CD14-positive monocyte (primary cell): Measurements from ENCODE around the gene MEF2B. TPM values are rescaled to one million over a fixed set of nuclear protein-coding genes. Genes with fewer than 3 reads are reported as not detected.

Experiments
- DNase-seq, 3 donors: peaks; one replicate each; pipeline ENCODE4 v3.0.0-alpha.2; 2011 to 2022
- H2AFZ ChIP-seq: 2 replicates; pipeline ENCODE4 v1.6.0; 2012; ENCODE audit warnings: mild to moderate bottlenecking, low read depth, low read length, inconsistent platforms; ENCODE audit not compliant: insufficient read depth, poor library complexity, severe bottlenecking
- H3K27ac ChIP-seq, 2 donors: 1 replicate in 1 of 2; 2 replicates in 1 of 2; pipeline ENCODE4 v1.5.1; 2012 to 2013; ENCODE audit warnings: low read length in 2 of 2, control low read depth in 1 of 2, inconsistent platforms in 1 of 2, low read depth in 1 of 2, mild to moderate bottlenecking in 1 of 2
- H3K27me3 ChIP-seq, 2 donors: one replicate each; pipeline versions ENCODE4 v1.6.0 to v1.6.1; 2011 to 2013; ENCODE audit warnings: low read length in 2 of 2; ENCODE audit not compliant: control insufficient read depth in 2 of 2, insufficient read depth in 2 of 2
- H3K36me3 ChIP-seq, 2 donors: replicated peaks in 1 of 2; 1 replicate in 1 of 2; 2 replicates in 1 of 2; pipeline versions ENCODE4 v1.5.1 to v1.6.1; 2012 to 2013; ENCODE audit warnings: low read length in 2 of 2, control low read depth in 1 of 2, inconsistent platforms in 1 of 2, mild to moderate bottlenecking in 1 of 2; ENCODE audit not compliant: insufficient read depth in 2 of 2, control insufficient read depth in 1 of 2
- H3K4me1 ChIP-seq, 2 donors: 1 replicate in 1 of 2; 2 replicates in 1 of 2; pipeline versions ENCODE4 v1.5.1 to v1.6.1; 2012 to 2013; ENCODE audit warnings: low read length in 2 of 2, control low read depth in 1 of 2, inconsistent platforms in 1 of 2, mild to moderate bottlenecking in 1 of 2, moderate library complexity in 1 of 2; ENCODE audit not compliant: insufficient read depth in 2 of 2, control insufficient read depth in 1 of 2
- H3K4me2 ChIP-seq: replicated peaks from 2 replicates; pipeline ENCODE3; 2012; ENCODE audit warnings: low read length, moderate library complexity, mild to moderate bottlenecking; ENCODE audit not compliant: poor library complexity, severe bottlenecking; ENCODE audit errors: extremely low read depth
- H3K4me3 ChIP-seq, 3 experiments: fragments of 200-600 bp in 1 of 3; sonication (generic) in 1 of 3; replicated peaks in 1 of 3; 1 replicate in 2 of 3; 2 replicates in 1 of 3; pipeline ENCODE4 v1.5.1; 2011 to 2013; ENCODE audit warnings: low read length in 3 of 3, mild to moderate bottlenecking in 3 of 3, control low read depth in 2 of 3, low read depth in 2 of 3, inconsistent platforms in 1 of 3, moderate library complexity in 1 of 3
- H3K79me2 ChIP-seq: 2 replicates; pipeline ENCODE4 v1.6.0; 2012; ENCODE audit warnings: mild to moderate bottlenecking, control low read depth, inconsistent platforms, low read length, moderate library complexity; ENCODE audit not compliant: insufficient read depth
- H3K9ac ChIP-seq: 2 replicates; pipeline ENCODE4 v1.6.0; 2017; ENCODE audit warnings: low read length, mild to moderate bottlenecking; ENCODE audit not compliant: insufficient read depth, poor library complexity, severe bottlenecking
- H3K9me3 ChIP-seq, 2 donors: replicated peaks in 1 of 2; 1 replicate in 1 of 2; 2 replicates in 1 of 2; pipeline versions ENCODE4 v1.5.1 to v1.6.1; 2012 to 2013; ENCODE audit warnings: low read length in 2 of 2, control low read depth in 1 of 2; ENCODE audit not compliant: control insufficient read depth in 1 of 2, insufficient read depth in 1 of 2
- H4K20me1 ChIP-seq: 2 replicates; pipeline ENCODE4 v1.6.0; 2012; ENCODE audit warnings: mild to moderate bottlenecking, low read length, control low read depth, moderate library complexity; ENCODE audit not compliant: insufficient read depth
- H3K27ac Mint-ChIP-seq, 7 donors: one replicate each; pipeline ENCODE4 v1.8.0; 2020; ENCODE audit warnings: mild to moderate bottlenecking in 7 of 7, mixed read lengths in 7 of 7, moderate library complexity in 6 of 7, inconsistent platforms in 2 of 7
- H3K27me3 Mint-ChIP-seq, 3 donors: one replicate each; pipeline ENCODE4 v1.8.0; 2021 to 2022; ENCODE audit warnings: low read depth in 3 of 3, mild to moderate bottlenecking in 3 of 3, mixed read lengths in 3 of 3, moderate library complexity in 3 of 3, inconsistent platforms in 1 of 3
- H3K36me3 Mint-ChIP-seq, 2 donors: one replicate each; pipeline ENCODE4 v1.8.0; 2020; ENCODE audit warnings: mixed read lengths in 2 of 2, inconsistent platforms in 1 of 2, mild to moderate bottlenecking in 1 of 2
- H3K4me1 Mint-ChIP-seq: one replicate; pipeline ENCODE4 v1.8.0; 2020; ENCODE audit warnings: mild to moderate bottlenecking, mixed read lengths
- H3K4me3 Mint-ChIP-seq, 2 donors: one replicate each; pipeline ENCODE4 v1.8.0; 2020; ENCODE audit warnings: mild to moderate bottlenecking in 2 of 2, mixed read lengths in 2 of 2, moderate library complexity in 1 of 2
- H3K9me3 Mint-ChIP-seq, 7 donors: one replicate each; pipeline ENCODE4 v1.8.0; 2020 to 2022; ENCODE audit warnings: mixed read lengths in 7 of 7, mild to moderate bottlenecking in 6 of 7, moderate library complexity in 6 of 7, inconsistent platforms in 2 of 7
- WGBS: methylation state at CpG from one replicate; pipeline ENCODE4 v1.1.5; 2013; ENCODE audit warnings: missing lambda C conversion rate; ENCODE audit not compliant: insufficient coverage; 5-methylcytosine and 5-hydroxymethylcytosine counted together
- intact Hi-C, 2 donors: fragments of 100-400 bp; cut with micrococcal nuclease; formaldehyde crosslinking; loops; one replicate each; pipeline versions ENCODE4 v1.15.0 to v1.15.1; 2023
- polyA plus RNA-seq, 3 donors: library from polyadenylated mRNA; depleted of rRNA in 1 of 3; unstranded in 2 of 3; stranded (reverse) in 1 of 3; fragments of 300-500 nt in 2 of 3; fragments of >200 nt in 1 of 3; fragmentation: Illumina TruSeq in 2 of 3; gene quantifications; 1 replicate in 2 of 3; 2 replicates in 1 of 3; pipeline ENCODE4 v1.2.3, GENCODE V29; 2012 to 2021
- TF ChIP-seq, protein P1 (sequence below): fragments of 200-600 bp; IDR thresholded peaks from one replicate; pipeline ENCODE4 v1.8.0; 2022; ENCODE audit warnings: antibody characterized with exemption, mild to moderate bottlenecking

Gene MEF2B
- polyA plus RNA-seq, 3 donors: 0.15 to 1.8 (median 0.30) TPM

DNA sequence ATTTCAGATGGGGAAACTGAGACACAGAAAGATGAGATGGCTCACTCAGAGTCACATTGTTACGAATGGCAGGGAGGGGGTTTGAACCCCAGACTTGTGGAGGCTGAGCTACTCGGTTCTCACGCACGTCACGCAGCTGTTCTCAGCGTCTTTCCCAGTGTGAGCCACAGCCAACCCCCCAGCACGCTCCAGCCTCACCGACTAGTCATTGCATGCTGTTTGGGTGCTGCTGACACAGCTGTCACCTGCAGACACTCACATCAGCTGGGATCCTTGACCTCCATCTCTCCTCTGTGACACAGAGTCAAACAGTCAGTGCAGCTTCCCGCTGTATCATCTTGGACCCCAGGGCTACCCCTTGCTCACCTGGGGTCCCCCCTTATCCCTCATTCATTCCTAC, 39.3 kb upstream of the MEF2B start:
- H3K4me3 Mint-ChIP-seq: no peak overlapping the region
- no peak overlapping the region for H3K4me2 ChIP-seq

DNA sequence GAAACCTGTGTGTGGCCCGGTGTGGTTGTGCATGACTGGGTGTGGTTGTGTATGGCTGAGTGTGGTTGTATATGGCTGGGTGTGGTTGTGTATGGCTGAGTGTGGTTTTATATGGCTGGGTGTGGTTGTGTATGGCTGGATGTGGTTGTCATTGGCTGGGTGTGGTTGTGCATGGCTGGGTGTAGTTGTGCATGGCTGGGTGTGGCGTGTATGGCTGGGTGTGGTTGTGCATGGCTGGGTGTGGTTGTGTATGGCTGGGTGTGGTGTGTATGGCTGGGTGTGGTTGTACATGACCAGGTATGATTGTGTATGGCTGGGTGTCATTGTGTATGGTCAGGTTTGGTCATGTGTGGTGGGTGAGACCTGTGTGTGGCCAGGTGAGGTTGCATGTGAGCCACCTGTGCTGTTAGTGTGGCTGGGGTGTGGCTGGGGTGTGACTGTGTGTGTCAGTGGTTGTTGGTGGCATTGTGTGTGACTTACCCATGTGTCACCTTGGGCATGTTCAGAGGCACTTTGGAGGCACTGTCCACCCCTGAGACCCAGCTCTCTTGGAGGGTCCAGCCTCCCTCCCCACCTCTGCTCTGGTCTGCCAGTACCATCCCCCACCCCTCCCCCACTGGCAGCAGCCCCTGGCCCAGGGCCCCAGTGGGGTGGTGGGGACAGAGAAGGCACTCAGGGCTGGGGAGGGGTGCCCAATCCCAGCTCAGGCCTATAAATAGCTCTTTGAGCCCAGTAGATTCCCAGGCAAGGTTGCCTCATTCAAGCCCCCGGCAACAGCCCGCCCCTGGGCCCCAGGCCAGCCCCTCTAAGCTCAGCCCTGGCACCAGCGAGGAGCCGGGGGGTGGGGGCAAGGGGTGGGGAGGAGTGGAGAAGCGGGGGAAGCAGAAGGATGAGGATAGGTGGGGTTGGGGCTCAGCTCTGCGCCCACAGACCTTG, 37.8 kb upstream of the MEF2B start:
- Histone ChIP-seq H2AFZ (no peak overlapping the region), H3K36me3 (no peaks in the 10 kb centered on the region), H3K79me2 (peaks cover 2% of the 10 kb centered on the region), H4K20me1 (no peaks in the 10 kb centered on the region), H3K9me3 (peaks cover 4 to 6% of the 10 kb centered on the region in 2 donors), H3K4me3 (no peak overlapping the region), H3K4me2 (no peak overlapping the region), H3K4me1 (peaks cover 3 to 10% of the 10 kb centered on the region in 2 donors), H3K27me3 (peaks cover 5 to 18% of the 10 kb centered on the region in 2 donors), H3K9ac (no peak overlapping the region), H3K27ac (no peak overlapping the region)
- WGBS: 95% methylated on average over 2 of the region's 8 CpGs
- Mint-ChIP-seq H3K27me3 (peaks cover 36 to 54% (median 38%) of the 10 kb centered on the region in 3 donors), H3K4me1 (peaks cover 11% of the 10 kb centered on the region), H3K36me3 (no peaks in the 10 kb centered on the region), H3K9me3 (peaks cover 0 to 15% (median 4%) of the 10 kb centered on the region in 7 donors), H3K4me3 (no peak overlapping the region), H3K27ac (peak overlapping the region in 1 of 7 donors; percentile 2)
- intact Hi-C loops: no loop called here
- DNase-seq: no peak
- TF ChIP-seq, protein P1, sequence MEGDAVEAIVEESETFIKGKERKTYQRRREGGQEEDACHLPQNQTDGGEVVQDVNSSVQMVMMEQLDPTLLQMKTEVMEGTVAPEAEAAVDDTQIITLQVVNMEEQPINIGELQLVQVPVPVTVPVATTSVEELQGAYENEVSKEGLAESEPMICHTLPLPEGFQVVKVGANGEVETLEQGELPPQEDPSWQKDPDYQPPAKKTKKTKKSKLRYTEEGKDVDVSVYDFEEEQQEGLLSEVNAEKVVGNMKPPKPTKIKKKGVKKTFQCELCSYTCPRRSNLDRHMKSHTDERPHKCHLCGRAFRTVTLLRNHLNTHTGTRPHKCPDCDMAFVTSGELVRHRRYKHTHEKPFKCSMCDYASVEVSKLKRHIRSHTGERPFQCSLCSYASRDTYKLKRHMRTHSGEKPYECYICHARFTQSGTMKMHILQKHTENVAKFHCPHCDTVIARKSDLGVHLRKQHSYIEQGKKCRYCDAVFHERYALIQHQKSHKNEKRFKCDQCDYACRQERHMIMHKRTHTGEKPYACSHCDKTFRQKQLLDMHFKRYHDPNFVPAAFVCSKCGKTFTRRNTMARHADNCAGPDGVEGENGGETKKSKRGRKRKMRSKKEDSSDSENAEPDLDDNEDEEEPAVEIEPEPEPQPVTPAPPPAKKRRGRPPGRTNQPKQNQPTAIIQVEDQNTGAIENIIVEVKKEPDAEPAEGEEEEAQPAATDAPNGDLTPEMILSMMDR: no peak

More for the DNA sequence above, 39.3 kb upstream of the MEF2B start:
- no peak overlapping the region for H3K9ac ChIP-seq
- no peaks in the 10 kb centered on the region for H4K20me1 ChIP-seq
- Mint-ChIP-seq H3K36me3 (no peaks in the 10 kb centered on the region), H3K4me1 (peaks cover 7% of the 10 kb centered on the region), H3K27ac (no peak overlapping the region), H3K27me3 (peaks cover 47 to 69% (median 47%) of the 10 kb centered on the region in 3 donors), H3K9me3 (peaks cover 0 to 9% (median 2%) of the 10 kb centered on the region in 7 donors)
- WGBS: 68% methylated on average over 9 of the region's 9 CpGs
- H3K79me2 ChIP-seq: no peaks in the 10 kb centered on the region
- H2AFZ ChIP-seq: no peak overlapping the region
- intact Hi-C loops: no loop called here
- no peak overlapping the region for H3K4me3 ChIP-seq
- H3K27ac ChIP-seq: no peak overlapping the region
- TF ChIP-seq, protein P1: no peak
- peaks cover 5 to 32% of the 10 kb centered on the region in 2 donors for H3K27me3 ChIP-seq
- no peaks in the 10 kb centered on the region for H3K4me1 ChIP-seq
- H3K36me3 ChIP-seq: no peaks in the 10 kb centered on the region
- peaks cover 4 to 6% of the 10 kb centered on the region in 2 donors for H3K9me3 ChIP-seq
- DNase-seq: no peak
